ACC112 (cell line): ENCODE results near the gene RPS6KA5.
"Not testable (repeated sequence)": the region's sequence is repeated elsewhere in the genome, so short reads cannot be mapped to it uniquely, and the experiment has no call there.

Experiments used
- H2AFZ ChIP-seq: fragments of 200-600 bp; sonication (generic); one replicate; pipeline ENCODE4 v1.6.0; 2017; ENCODE audit warnings: antibody characterized with exemption, low read length; ENCODE audit not compliant: unreplicated experiment
- H3K27ac ChIP-seq: fragments of 200-600 bp; sonication (generic); 2 replicates; pipeline ENCODE4 v1.5.1; 2014; ENCODE audit warnings: low read depth, mild to moderate bottlenecking, antibody characterized with exemption, low read length, moderate library complexity
- H3K27me3 ChIP-seq: fragments of 200-600 bp; sonication (generic); 2 replicates; pipeline ENCODE4 v1.6.1; 2014; ENCODE audit warnings: mild to moderate bottlenecking, antibody characterized with exemption, low read length, moderate library complexity, mixed read lengths; ENCODE audit not compliant: insufficient read depth
- H3K36me3 ChIP-seq: fragments of 200-600 bp; sonication (generic); 2 replicates; pipeline ENCODE4 v1.6.1; 2016; ENCODE audit warnings: mild to moderate bottlenecking, antibody characterized with exemption, low read length, moderate library complexity, mixed read lengths; ENCODE audit not compliant: insufficient read depth
- H3K4me1 ChIP-seq: fragments of 200-600 bp; sonication (generic); one replicate; pipeline ENCODE4 v1.6.1; 2016; ENCODE audit warnings: low read length, mixed read lengths; ENCODE audit not compliant: insufficient read depth, unreplicated experiment, control insufficient read depth
- H3K4me3 ChIP-seq: fragments of 200-600 bp; sonication (generic); 2 replicates; pipeline ENCODE4 v1.5.1; 2014; ENCODE audit warnings: mild to moderate bottlenecking, low read depth, low read length
- H3K79me2 ChIP-seq: fragments of 200-600 bp; sonication (generic); one replicate; pipeline ENCODE4 v1.6.0; 2016; ENCODE audit warnings: low read length; ENCODE audit not compliant: control insufficient read depth, unreplicated experiment, insufficient read depth

Gene RPS6KA5

DNA sequence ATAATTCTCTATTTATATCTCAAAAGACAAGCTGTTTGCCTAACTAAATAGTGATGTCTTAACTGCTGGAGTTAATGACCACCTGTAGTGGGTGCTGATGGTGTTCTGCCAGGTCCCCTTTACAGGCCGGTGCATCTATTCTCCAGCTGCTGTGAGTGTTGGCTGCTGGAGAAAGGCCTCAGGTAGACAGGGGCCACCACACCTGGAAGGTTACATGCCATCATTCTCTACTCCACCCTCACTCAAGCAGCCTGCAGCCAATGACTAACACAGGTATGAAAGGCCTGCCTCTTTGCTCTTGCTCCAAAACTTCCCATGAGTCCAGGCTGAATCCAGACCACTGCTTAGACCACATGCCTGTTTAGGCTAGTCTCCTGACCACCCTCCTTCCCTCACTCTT is 73.9 kb downstream of the RPS6KA5 start:
- Histone ChIP-seq H3K79me2 (no peaks in the 10 kb centered on the region), H3K4me1 (peaks cover 6% of the 10 kb centered on the region), H3K4me3 (no peak overlapping the region), H2AFZ (no peak overlapping the region), H3K27me3 (no peaks in the 10 kb centered on the region), H3K27ac (no peak overlapping the region), H3K36me3 (no peaks in the 10 kb centered on the region)

DNA sequence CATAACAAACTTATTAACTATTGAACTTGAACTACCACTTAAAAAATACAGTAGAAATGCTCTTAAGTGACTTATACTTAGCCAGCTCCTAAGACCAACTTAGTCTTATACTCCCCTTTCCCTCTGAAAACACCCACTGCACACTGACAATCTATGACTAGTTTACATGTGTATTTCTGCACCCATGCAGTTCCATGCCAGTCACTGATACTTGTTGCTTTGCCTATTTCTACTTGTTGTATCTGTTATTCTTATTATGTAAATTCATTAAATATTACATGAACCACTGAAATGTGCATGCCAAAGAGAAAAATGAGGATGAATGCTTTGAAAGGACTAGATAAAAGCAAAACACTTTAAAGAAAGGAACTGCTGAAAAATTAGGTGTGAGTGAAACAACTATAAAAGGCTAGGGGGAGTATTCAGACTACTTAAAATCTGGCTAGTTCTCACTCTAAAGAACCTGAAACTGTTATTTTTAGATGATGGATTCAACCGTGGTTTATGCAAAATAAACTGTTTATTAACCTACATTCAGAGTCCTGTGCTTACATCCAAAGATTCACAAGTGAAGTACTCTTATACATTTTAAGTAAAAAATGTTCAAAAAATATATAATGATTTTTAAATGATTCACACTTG is 74.7 kb downstream of the RPS6KA5 start:
- Histone ChIP-seq H3K36me3 (no peaks in the 10 kb centered on the region), H3K79me2 (no peaks in the 10 kb centered on the region), H3K4me3 (no peak overlapping the region), H3K4me1 (peaks cover 6% of the 10 kb centered on the region), H2AFZ (no peak overlapping the region), H3K27ac (no peak overlapping the region), H3K27me3 (no peaks in the 10 kb centered on the region)

GRCh38 chr14:90983560-90983959 is 76.9 kb downstream of the RPS6KA5 start:
- no peak overlapping the region for H2AFZ ChIP-seq

DNA sequence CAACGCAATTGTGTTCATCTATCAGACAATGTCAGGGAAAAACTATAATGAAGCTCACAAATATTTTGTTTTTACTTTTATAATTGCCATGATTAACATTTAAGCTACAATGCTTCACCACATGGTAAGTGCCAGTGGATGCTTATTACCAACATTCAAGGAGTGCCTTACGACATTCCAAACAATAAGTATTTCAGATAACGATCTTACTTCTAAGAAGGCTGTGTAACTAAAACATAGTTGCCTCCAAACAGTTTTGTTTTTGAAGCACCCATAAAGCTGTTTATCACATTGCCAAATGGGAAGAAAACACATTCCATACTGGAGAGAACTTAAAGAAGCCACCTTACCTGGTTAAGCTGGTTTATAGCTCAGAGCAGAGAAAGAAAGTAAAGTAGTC is 78.8 kb downstream of the RPS6KA5 start:
- Histone ChIP-seq H3K79me2 (no peaks in the 10 kb centered on the region), H3K4me3 (no peak overlapping the region), H3K27ac (no peak overlapping the region), H3K4me1 (no peaks in the 10 kb centered on the region), H3K27me3 (no peaks in the 10 kb centered on the region), H2AFZ (no peak overlapping the region), H3K36me3 (no peaks in the 10 kb centered on the region)

More at GRCh38 chr14:90983560-90983959, 76.9 kb downstream of the RPS6KA5 start:
- Histone ChIP-seq H3K4me1 (peaks cover 6% of the 10 kb centered on the region), H3K27me3 (no peaks in the 10 kb centered on the region), H3K27ac (no peak overlapping the region), H3K4me3 (no peak overlapping the region), H3K36me3 (no peaks in the 10 kb centered on the region), H3K79me2 (no peaks in the 10 kb centered on the region)

DNA sequence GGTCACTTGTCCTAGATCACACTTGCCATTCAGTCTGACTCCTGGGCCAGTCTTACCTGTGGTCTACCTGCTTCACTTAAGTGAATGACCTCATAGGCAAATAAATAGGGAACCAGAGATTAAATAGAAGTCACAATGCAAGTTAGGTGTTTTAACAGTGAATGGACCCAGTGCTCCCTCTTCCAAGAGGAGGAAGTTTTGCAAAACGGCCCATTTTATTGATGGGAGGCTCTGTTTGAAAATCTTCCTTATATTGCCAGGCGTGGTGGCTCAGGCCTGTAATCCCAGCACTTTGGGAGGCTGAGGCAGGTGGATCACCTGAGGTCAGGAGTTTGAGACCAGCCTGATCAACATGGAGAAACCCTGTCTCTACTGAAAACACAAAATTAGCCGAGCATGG is 79.8 kb downstream of the RPS6KA5 start:
- H3K4me3 ChIP-seq, H3K79me2 ChIP-seq, H3K4me1 ChIP-seq, H3K36me3 ChIP-seq, H3K27me3 ChIP-seq, H3K27ac ChIP-seq, H2AFZ ChIP-seq: not testable (repeated sequence)

GRCh38 chr14:90979515-90979914 is 80.9 kb downstream of the RPS6KA5 start:
- Histone ChIP-seq H3K36me3 (no peaks in the 10 kb centered on the region), H3K79me2 (no peaks in the 10 kb centered on the region), H3K27me3 (no peaks in the 10 kb centered on the region), H3K27ac (no peak overlapping the region), H3K4me1 (no peaks in the 10 kb centered on the region), H2AFZ (no peak overlapping the region), H3K4me3 (no peak overlapping the region)

- no peak overlapping the region for H3K27ac ChIP-seq
- no peak overlapping the region for H2AFZ ChIP-seq
- H3K79me2 ChIP-seq, result no peaks in the 10 kb centered on the region
- no peaks in the 10 kb centered on the region for H3K36me3 ChIP-seq
- no peaks in the 10 kb centered on the region for H3K27me3 ChIP-seq
- H3K4me1 ChIP-seq, result no peaks in the 10 kb centered on the region
- H3K4me3 ChIP-seq, result no peak overlapping the region
These were observed 84.3 kb downstream of the RPS6KA5 start for GRCh38 chr14:90976101-90976500.

DNA sequence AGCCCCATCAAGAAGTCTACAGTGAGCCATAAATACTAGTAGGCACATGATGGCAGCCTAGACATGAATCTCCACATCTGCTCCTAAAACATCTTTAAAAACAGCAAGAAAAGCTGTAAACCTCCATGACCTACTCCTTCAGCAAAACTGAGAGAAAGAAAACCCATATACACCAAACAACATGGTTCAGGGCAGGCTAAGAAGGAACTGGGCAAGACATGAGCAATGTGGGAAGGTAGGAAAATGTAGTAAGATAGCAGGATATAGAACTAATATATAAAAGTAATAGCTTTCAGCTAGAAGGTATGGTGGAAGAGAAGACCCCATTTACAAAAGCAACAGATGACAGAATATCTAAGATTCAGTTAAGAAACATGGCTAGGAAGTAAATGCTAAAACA is 88.8 kb downstream of the RPS6KA5 start:
- no peaks in the 10 kb centered on the region for H3K36me3 ChIP-seq
- H3K79me2 ChIP-seq, result no peaks in the 10 kb centered on the region
- H3K4me3 ChIP-seq, result no peak overlapping the region
- no peak overlapping the region for H3K27ac ChIP-seq
- H2AFZ ChIP-seq, result no peak overlapping the region
- H3K4me1 ChIP-seq, result peaks cover 20% of the 10 kb centered on the region
- no peaks in the 10 kb centered on the region for H3K27me3 ChIP-seq

GRCh38 chr14:90970167-90970600 is 90.3 kb downstream of the RPS6KA5 start:
- Histone ChIP-seq H3K79me2 (no peaks in the 10 kb centered on the region), H3K27me3 (no peaks in the 10 kb centered on the region), H3K36me3 (no peaks in the 10 kb centered on the region), H2AFZ (no peak overlapping the region), H3K4me3 (peak overlapping the region; percentile 20; the same call in 1 of the 2 replicates), H3K4me1 (peaks cover 20% of the 10 kb centered on the region), H3K27ac (peak overlapping the region; percentile 27)

GRCh38 chr14:90969531-90970166 is 90.8 kb downstream of the RPS6KA5 start:
- Histone ChIP-seq H3K27me3 (no peaks in the 10 kb centered on the region), H3K4me1 (peaks cover 20% of the 10 kb centered on the region)

DNA sequence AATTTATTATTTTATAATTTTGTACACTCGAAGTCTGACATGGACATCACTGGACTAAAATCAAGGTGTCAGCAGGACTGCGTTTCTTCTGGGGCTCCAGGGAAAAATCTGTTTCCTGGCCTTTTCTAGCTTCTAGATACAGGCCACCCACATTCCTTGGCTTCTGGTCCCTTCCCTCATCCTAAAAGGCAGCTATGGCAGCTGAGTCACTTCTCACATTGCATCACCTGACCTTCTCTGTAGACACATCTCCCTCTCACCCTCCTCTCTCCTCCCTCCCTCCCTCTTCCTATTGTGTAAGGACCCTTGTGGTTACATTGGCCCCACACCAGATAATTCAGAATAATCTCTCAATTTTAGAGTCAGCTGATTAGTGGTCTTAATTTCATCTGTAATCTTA is 92.4 kb downstream of the RPS6KA5 start:
- Histone ChIP-seq H3K27me3 (no peaks in the 10 kb centered on the region), H3K36me3 (no peaks in the 10 kb centered on the region), H3K79me2 (no peaks in the 10 kb centered on the region), H3K4me1 (peaks cover 20% of the 10 kb centered on the region), H3K27ac (no peak overlapping the region), H3K4me3 (no peak overlapping the region), H2AFZ (no peak overlapping the region)

More at GRCh38 chr14:90969531-90970166, 90.8 kb downstream of the RPS6KA5 start:
- Histone ChIP-seq H3K79me2 (no peaks in the 10 kb centered on the region), H3K27ac (peak overlapping the region; percentile 27), H3K4me3 (peak overlapping the region; percentile 20), H2AFZ (no peak overlapping the region), H3K36me3 (no peaks in the 10 kb centered on the region)
